KBM-7 (cell line): ENCODE measurements around the gene C1orf35.

ENCODE experiments used
- DNase-seq: peaks from one replicate; pipeline ENCODE4 v3.0.0-alpha.2; 2015
- in situ Hi-C: fragments of 300-500 bp; cut with MboI; formaldehyde crosslinking; loops from 2 replicates; pipeline ENCODE4 v1.14.3; 2020; ENCODE audit warnings: low sequenced_read_pairs, low pct_unique_long_range_greater_than_20kb, mixed read lengths

C1orf35 gene

GRCh38 chr1:228083871-228084278, 19.2 kb downstream of the C1orf35 start:
- DNase-seq, result no peak
- in situ Hi-C loops, result no loop called here

GRCh38 chr1:228082918-228083870, 19.9 kb downstream of the C1orf35 start:
- in situ Hi-C loops, result no loop called here
- DNase-seq, result no peak

- in situ Hi-C loops, result no loop called here
- peak; percentile 92 for DNase-seq
Measured at GRCh38 chr1:228082214-228082917, 20.8 kb downstream of the C1orf35 start, which contains the start of gene ARF1. ARF1 (plus strand) TSS chr1:228082708; CDS start chr1:228097115, 14,407 bp downstream.

- peak; percentile 25 for DNase-seq
- in situ Hi-C loops, result no loop called here
Measured at GRCh38 chr1:228081578-228082213, 21.4 kb downstream of the C1orf35 start.

GRCh38 chr1:228081144-228081543, 22.0 kb downstream of the C1orf35 start:
- no peak for DNase-seq
- in situ Hi-C loops, result no loop called here

GRCh38 chr1:228079601-228080263, 23.4 kb downstream of the C1orf35 start:
- in situ Hi-C loops, result loop anchor here (10.0 kb wide), 1 partner anchor 65 kb away; no protein-coding TSS in a partner anchor
- no peak for DNase-seq

- no peak for DNase-seq
- in situ Hi-C loops, result loop anchor here (10.0 kb wide), 1 partner anchor 64 kb away; no protein-coding TSS in a partner anchor
Measured at GRCh38 chr1:228079013-228079412, 24.1 kb downstream of the C1orf35 start.

GRCh38 chr1:228077565-228078330, 25.4 kb downstream of the C1orf35 start:
- no peak for DNase-seq
- in situ Hi-C loops, result loop anchor here (10.0 kb wide), 1 partner anchor 63 kb away; no protein-coding TSS in a partner anchor

GRCh38 chr1:228076796-228077430, 26.2 kb downstream of the C1orf35 start:
- no peak for DNase-seq
- in situ Hi-C loops, result loop anchor here (10.0 kb wide), 1 partner anchor 62 kb away; no protein-coding TSS in a partner anchor

GRCh38 chr1:228075801-228076271, 27.3 kb downstream of the C1orf35 start:
- in situ Hi-C loops, result loop anchor here (10.0 kb wide), 1 partner anchor 61 kb away; no protein-coding TSS in a partner anchor
- DNase-seq, result no peak

- no peak for DNase-seq
- in situ Hi-C loops, result loop anchor here (10.0 kb wide), 1 partner anchor 60 kb away; no protein-coding TSS in a partner anchor
Measured at GRCh38 chr1:228074954-228075730, 28.0 kb downstream of the C1orf35 start.

GRCh38 chr1:228073857-228074545, 29.1 kb downstream of the C1orf35 start:
- in situ Hi-C loops, result loop anchor here (10.0 kb wide), 1 partner anchor 59 kb away; no protein-coding TSS in a partner anchor
- peak; percentile 53 for DNase-seq

GRCh38 chr1:228073061-228073856, 29.9 kb downstream of the C1orf35 start:
- in situ Hi-C loops, result loop anchor here (10.0 kb wide), 1 partner anchor 58 kb away; no protein-coding TSS in a partner anchor
- DNase-seq, result no peak

GRCh38 chr1:228072658-228073043, 30.5 kb downstream of the C1orf35 start:
- no peak for DNase-seq
- in situ Hi-C loops, result loop anchor here (10.0 kb wide), 1 partner anchor 58 kb away; no protein-coding TSS in a partner anchor
